GM18502 (cell line): ENCODE measurements around the gene ARMS2.

ENCODE experiments used
- ATAC-seq: cut with Tn5 transposase; IDR thresholded peaks from one replicate; pipeline ENCODE4 v1.9.1; 2021; ENCODE audit warnings: mild to moderate bottlenecking; ENCODE audit not compliant: unreplicated experiment, poor library complexity

ARMS2 gene

DNA sequence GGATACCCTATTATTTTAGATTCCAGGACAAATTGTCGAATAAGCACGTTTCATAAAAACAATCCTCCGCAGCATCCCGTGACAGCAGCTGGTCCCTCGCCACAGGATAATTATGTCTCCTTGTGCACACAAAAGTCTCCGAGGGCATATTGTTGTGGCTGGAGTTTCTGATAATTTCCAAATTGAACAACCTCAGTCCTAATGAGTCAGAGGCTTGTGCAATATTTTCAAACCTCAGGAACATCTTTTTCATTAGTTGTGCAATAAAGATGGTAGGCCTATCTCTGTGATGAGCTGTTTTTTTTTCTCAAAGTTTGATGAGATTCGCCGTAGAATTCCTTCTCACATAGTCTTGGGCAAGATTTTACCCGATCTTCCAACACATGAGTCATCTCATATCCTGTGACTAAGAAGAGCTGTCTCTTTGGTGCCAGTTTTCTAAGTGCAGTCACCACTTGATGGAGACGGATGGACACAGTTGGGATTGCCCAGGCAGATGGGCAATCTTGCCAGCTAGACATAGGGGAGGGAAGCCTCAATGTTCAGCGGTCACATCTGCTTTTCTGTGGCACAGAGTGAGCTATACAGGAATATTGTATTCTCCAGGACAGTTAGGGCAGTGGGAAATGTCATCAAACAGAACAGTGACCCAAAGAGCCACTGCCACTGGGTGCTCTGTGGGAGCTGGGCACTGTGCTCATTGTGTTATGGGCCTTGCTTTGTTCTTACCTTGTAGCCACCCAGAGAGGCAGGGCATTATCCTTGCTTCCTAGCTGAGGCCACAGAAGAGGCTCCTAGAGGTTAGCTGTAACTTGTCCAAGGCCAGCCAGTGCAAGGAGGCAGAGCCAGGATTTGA, 14.7 kb downstream of the ARMS2 start:
- ATAC-seq = no peak

DNA sequence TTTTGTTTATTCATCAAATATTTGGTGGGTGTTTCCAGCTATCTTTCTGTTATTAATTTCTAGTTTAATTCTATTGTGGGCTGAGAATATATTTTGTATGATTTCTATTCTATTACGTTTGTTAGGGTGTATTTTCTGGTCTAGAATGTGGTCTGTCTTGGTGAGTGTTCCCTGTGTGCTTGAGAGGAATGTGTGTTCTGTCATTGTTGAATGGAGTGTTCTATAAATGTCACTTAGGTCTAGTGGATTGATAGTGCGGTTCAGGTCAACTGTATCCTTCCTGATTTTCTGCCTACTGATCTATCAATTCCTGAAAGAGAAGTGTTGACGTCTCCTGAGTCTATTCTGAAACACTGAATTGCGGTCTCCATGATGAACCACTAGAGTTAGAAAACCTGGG, 15.4 kb downstream of the ARMS2 start:
- ATAC-seq = no peak

DNA sequence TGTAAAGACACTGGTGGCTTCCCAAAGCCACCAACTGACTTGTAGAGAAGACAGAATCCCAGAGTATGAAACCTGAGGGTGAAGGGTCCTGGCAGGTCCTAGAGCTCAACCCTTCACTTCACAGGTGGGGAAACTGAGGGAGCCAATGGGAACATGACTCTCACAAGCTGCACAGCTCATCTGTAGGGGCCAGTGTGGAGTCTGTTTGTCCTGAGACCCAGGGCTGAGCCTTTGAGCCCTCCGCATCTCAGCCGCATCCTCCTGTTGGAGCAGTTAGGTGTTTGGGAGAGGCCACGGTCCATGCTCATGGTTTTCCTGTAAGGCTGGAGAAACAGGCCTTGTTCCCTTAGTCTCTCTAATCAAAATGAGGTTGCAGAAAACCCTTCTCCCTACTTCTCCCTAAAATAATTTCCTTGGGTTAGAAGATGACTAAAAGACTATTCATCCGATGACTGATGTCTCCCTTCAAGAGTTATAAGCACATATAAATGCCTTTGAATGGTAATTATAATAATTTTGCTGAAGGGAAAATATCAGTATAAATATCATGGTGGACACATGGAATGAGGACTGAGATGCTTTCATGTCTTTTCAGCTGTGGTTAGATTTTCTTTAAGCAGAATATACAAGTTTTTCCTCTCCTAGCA, 17.2 kb downstream of the ARMS2 start:
- no peak for ATAC-seq

DNA sequence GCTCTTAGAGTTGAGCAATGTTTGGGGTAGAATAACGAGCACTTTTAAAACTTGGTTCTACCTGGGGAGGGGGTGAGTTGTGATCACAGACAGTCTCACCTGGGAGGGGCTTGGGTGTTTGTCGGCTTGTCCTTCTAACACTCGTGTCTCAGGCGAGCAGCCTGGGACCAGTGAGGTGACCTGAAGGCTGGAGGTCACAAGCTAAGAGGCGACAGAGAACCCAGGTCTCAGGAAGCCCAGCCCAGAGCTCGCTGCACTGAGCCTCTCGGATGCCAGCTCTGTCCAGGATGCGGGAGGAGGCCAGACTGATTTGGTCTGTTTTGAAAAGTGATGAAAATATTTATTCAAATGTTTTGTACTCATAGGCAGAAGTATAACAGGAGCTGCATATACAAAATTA, 18.7 kb downstream of the ARMS2 start:
- no peak for ATAC-seq

DNA sequence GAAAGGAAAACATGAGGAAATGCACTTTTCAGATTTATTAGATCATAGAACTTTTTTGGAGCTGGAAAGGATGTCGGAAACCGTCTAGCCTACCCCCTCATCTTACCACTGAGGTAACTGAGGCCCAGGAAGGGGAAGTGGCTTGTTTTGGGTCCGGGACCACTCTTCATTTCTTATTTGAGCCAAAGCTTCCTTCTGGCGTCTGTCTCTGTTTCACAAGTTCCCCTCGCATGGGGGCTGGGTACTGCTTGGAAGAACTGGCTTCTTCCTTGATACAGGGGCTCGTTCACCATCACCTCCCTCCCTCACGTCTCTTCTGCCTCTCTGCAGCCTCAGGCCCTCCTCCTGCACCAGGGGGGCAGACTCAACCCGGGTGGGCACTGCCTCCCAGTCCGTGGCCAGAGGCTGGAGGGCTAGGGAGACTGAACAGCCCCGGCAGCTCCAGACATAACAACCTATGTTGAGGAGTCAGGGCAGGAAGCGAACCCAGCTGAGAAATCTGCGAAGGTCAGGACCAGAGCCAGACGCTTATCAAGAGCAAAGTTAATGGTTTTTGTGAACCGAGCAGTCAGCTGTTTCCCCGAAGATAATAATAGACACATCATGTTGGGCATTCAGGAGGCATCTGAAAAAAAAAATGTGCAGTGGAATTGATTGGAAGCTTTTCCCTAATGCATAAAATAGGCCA, 19.8 kb downstream of the ARMS2 start:
- ATAC-seq = no peak

DNA sequence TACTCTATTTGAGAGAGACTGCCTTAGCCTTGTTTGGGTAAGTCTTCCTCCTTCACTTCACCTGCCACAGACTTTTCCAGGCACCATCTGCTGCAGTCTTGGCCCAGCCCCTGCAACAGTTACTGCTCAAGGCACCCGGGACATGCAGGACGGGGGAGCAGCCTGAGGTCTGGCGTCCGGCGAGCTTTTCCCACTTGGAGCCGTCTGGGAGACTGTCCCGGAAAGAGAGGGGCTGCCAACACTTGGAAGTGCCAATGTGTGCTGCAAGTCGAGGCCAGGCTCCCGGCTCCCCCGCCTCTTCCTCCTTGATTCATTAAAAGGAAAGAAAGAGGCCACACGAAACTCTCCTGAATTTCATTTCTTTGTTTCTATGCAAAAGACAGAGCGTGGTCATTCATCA, 20.6 kb downstream of the ARMS2 start:
- no peak for ATAC-seq

DNA sequence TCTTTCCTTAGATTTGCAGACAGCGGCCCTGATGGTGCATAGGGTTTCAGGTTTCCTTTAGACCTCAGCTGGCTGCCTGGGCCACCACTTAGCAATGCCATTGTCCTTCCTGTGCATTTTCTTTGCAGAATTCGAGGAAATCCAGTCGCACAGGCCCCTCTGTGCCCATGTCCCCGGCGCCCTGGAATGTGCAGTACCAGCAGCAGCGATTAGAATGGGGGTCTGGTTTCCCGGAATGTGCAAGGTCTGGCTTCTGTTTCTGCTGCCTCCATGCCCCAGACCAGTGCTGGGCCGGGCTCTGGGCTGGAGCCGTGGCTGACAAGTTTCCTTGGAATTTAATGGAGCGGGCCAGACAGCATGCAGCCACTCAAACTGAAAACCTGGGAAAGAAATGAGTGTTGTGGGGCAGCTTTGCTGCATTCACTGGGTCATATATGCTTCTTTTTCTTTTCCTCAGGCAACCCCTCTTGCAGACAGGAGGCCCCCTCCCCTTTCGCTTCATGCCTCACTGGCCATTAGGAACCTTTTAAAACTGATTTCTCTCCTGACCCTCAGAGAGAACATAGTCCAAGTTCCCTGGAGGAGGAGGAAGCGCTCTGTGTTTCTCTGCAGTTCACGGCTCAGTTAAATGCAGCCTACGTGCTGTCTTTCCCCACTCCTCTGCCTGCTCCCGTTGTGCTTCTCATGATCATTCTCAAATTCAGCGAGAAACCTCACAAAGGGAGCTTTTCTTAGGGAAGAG, 21.3 kb downstream of the ARMS2 start:
- ATAC-seq = no peak

DNA sequence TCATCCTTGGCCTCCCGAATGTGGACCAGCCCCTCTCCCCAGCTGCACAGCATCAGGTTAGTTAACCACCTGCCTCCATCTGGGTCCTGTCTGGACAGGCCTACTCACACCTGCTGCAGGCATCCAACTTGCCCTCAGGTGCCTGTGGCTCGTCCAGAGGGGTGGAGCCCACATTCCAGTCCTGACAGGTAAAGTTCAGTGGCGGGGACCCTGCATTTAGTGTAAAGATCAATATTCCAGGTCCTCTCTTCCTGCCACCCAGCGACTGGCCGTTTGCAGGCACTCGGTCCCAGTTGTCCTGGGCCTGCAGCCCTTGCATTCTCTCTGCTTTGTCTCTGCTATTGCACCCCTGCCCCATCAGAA, 21.9 kb downstream of the ARMS2 start:
- no peak for ATAC-seq

DNA sequence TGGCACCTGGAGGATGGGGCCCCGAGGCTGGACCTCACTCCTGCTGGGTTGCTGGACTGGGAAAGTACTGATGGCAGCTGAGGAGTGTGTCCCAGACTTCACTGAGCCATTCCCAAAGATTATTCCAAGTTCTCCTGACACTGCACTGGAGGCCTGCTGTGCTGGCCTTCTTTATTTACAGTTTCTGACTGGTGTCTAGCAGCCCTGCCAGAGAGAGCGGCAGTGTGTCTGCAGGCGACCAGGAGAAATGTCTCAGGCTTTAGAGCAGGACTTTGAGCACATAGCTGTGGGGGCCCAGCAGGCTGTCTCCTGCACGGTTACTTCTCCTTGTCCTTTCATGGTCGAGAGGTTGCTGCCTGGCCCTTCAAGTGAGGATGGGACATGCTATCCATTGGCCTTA, 23.0 kb downstream of the ARMS2 start:
- no peak for ATAC-seq

DNA sequence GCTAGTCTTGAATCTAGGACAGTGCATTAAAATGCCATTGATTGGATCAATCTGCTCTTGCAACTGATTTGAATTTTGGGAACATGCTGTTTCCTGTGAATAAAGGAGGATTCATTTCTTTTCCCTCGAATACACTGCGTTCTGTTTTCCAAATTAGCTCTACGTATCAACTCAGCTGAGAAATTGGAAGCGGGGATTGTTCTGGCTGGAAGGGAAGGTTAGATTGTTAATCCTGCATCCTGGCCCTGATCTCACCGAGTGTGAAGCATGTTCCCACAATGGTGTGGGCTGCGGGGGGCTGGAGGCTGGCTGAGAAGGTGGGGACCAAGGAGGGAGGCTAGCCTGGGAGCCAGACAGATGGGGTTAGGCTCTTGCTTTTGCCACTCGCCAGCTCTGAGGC, 24.5 kb downstream of the ARMS2 start:
- no peak for ATAC-seq

DNA sequence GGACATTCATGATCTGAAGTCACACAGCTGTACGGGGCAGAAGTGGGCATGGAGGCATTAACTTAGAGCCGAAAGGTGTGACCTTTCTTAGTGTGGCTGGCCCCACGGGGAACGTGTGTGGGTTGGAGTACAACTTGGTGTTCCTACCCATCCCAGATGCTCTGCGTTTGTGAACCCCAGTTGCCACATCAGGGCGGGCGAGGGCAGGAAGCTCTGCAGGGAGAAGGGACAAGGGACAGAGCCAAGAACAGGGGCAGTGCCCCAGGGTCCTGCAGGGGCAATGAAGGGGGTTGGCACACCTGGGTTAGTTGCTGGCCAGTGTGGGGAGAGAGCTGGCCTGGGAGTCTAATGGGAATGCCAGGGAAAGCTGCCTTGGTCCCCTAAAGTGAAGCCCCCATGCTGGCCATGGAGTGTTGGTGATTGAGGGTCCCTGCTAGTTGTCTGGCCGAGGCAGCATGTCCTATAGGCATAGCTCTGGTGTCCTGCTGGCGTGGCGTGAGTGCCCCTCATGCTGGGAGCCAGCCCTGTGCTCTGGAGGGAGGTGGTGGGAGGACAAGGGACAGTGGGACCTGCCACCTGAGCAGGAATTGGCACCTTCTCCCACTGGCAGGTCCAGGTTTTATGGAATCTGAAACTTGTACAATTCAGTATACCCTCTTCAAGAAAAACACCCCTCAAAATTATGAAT, 25.8 kb downstream of the ARMS2 start:
- ATAC-seq = no peak

DNA sequence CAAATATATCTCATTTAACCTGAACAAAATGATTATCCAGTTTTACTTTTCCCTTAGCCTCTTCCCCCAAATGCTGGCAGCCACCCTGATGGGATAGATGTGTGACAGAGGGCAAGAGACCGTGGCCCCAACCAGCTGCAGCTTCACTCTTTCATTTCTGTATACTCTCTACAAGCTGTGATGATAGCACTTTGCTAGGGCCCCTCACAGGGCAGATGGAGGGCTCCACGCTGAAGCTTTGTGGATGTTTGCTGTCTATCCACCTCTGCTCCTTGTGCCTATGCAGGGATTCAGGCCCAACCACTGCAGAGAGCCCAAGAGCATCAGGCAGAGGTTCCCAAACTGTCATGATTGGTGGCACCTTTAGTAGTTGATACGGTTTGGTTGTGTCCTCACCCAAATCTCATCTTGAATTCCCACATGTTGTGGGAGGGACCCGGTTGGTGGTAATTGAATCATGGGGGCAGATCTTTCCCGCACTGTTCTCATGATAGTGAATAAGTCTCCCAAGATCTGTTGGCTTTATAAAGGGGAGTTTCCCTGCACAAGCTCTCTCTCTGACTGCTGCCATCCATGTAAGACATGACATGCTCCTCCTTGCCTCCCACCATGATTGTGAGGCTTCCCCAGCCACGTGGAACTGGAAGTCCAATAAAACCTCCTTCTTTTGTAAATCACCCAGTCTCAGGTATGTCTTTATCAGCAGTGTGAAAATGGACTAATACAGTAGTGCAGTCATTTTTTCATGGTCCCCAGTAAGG, 27.0 kb downstream of the ARMS2 start:
- ATAC-seq = no peak

DNA sequence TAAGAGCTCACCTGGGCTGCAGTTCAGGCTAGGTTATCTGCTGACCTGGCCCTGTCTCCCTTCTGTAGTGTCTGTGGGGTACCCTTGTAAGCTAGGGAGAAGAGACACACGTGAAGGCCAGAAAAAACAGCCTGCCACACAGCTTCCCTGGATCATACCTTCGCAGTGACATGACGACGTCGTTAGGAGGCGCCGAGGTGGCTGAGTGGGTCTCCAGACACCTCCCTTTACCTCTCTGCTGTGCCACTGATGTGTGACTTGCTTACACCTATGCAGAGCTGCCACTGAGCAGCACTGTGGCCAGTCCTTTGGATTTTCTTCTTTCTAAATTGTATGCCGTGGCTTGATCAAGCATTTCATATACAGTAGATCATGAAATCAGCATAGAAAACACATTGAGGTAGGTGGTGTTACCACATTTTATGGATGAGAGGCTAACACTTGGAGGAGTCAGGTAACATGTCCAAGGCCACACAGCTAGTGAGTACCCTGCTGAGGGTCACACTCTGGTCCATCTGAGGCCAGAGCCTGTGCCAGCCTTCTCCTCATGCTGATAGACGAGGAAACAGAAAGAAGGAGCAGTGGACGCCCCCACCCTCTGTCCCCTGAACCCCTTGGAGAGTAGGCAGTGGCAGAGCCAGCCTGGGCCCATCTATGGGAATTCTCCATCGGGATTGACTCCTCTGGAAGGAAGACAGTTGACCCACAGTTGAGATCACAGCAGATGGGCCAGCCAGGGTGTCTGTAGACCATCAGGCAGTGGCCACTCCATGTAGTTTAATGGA, 30.0 kb downstream of the ARMS2 start:
- ATAC-seq = no peak

DNA sequence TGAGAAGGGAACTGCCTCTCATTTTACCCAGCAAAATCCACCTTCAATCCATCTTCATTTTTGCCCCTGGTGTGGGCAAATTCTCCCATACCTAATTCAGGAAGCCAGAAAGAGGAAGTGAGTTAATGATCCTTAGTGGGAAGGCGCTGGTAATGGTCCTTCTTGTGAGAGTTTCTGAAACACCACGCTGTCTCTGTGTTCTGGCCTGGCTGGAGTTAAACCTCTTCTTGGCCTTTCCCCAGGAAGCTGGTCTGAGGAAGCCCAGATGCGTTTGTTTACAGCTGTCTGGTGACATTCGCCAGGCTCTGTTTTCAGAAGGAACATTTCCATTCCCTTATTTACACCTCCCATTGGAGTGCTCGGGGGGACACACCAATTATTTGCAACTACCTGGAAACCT, 31.2 kb downstream of the ARMS2 start:
- no peak for ATAC-seq

DNA sequence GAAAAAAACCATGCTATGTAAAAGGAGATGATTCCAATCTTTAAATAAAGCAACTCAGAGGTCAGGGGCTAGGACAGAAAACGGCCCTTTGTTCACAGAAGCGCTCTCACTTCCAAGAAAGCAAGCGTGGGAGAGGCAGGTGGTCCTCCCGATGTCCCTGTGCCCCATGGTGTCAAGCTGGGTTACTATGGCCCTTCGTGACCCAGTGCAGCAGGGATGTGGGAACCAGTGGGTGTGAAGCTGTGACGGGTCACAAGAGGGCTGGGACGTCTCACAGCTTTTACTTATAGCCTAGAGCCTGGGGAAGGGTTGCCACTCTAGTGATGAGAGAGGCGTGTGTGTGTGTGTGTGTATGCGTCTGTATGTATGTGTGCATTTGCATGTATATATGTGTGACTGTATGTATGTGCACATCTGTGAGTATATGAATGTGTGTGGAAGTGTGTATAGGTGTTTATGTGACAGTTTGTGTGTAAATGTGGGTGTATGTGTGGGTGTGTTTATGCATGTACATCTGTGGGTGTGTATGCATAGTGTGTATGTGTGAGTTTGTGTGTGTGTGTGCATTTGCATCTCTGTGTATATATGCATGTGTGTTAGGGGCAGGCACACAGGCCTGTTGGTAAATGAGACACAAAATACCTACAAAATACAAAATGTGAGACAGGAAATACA, 32.1 kb downstream of the ARMS2 start:
- ATAC-seq = no peak

DNA sequence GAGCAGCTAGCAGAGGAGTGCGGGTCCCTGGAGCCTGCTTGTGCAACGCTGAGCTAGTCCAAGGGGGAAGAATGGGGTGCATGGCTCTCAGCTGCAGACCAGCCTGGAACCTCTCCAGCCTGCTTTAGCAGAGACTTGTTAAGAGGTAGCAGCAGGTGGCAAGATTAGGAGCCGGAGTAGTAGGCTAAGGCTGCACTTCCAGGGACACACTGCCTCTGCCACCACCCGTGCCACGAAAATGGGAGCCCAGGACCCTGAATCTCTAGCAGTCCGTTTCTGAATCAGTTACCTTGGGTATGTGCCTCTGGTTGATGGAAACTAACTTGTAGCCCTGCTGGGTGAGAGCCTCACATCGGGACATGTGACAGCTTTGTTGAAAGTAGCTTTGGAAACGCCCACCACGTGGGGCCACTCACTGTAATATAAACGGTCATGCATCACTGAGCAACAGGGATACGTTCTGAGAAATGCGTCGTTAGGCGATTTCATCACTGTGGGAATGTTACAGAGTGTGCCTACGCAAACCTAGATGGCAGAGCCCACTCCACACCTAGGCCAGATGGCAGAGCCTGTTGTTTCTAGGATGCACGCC, 32.8 kb downstream of the ARMS2 start:
- no peak for ATAC-seq

DNA sequence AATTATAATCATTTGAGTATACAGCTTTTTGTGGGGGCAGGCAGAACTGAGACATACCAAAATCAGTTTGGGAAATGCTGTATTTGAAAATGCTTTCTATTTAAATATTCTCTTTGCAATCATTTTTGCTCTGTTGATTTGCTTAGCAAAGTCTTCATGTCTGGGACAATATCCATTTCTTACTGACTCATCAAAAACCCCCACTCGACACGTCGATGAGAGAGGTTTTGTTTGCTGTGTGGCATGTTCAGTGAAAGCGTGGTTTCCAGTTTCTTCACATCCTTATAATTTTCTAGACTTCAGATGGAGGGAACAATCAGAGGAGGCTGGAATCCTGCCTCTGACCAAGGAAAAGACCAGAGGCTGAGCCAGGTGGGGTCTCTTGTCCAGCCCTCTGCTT, 35.8 kb downstream of the ARMS2 start:
- ATAC-seq = no peak
